Astrocyte (in vitro differentiated cells and primary cell): ENCODE results near the gene SGIP1.

Source experiments
- EZH2 ChIP-seq: IDR thresholded peaks from 2 replicates; pipeline ENCODE4 v1.6.1; 2012; ENCODE audit warnings: mild to moderate bottlenecking, low read length, inconsistent platforms; ENCODE audit not compliant: insufficient read depth
- TF ChIP-seq, protein P1 (sequence below): IDR thresholded peaks from 2 replicates; pipeline ENCODE4 v1.5.1; 2011; ENCODE audit warnings: low read depth, mild to moderate bottlenecking, inconsistent platforms, low read length, moderate library complexity; ENCODE audit not compliant: insufficient read depth

DNA sequence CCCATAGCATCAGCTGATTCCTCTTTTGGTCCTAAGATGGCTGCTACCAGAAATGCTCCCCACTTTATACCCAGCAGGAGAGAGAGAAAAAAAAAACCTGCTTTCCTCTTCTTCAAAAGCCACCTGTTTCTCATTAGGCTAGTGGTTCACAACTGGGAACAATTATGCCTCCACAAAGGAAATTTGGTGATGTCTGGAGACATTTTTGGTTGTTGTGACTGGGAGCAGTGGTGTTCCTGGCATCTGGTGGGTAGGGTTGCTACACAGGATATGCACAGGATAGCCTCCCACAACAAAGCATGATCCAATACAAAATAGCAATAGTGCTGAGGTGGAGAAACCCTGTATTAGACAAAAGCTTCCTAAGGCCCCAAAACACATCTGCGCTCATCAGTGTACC lies 38.5 kb upstream of the SGIP1 start:
- TF ChIP-seq, protein P1, sequence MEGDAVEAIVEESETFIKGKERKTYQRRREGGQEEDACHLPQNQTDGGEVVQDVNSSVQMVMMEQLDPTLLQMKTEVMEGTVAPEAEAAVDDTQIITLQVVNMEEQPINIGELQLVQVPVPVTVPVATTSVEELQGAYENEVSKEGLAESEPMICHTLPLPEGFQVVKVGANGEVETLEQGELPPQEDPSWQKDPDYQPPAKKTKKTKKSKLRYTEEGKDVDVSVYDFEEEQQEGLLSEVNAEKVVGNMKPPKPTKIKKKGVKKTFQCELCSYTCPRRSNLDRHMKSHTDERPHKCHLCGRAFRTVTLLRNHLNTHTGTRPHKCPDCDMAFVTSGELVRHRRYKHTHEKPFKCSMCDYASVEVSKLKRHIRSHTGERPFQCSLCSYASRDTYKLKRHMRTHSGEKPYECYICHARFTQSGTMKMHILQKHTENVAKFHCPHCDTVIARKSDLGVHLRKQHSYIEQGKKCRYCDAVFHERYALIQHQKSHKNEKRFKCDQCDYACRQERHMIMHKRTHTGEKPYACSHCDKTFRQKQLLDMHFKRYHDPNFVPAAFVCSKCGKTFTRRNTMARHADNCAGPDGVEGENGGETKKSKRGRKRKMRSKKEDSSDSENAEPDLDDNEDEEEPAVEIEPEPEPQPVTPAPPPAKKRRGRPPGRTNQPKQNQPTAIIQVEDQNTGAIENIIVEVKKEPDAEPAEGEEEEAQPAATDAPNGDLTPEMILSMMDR: no peak
- TF ChIP-seq EZH2: no peak
